ENCODE results near the gene FAM241B. TPM values are rescaled to one million over a fixed set of nuclear protein-coding genes. Genes with fewer than 3 reads are reported as not detected.

The FAM241B gene
- total RNA-seq, 1 experiment from 2014 or later = 18.0 TPM

DNA sequence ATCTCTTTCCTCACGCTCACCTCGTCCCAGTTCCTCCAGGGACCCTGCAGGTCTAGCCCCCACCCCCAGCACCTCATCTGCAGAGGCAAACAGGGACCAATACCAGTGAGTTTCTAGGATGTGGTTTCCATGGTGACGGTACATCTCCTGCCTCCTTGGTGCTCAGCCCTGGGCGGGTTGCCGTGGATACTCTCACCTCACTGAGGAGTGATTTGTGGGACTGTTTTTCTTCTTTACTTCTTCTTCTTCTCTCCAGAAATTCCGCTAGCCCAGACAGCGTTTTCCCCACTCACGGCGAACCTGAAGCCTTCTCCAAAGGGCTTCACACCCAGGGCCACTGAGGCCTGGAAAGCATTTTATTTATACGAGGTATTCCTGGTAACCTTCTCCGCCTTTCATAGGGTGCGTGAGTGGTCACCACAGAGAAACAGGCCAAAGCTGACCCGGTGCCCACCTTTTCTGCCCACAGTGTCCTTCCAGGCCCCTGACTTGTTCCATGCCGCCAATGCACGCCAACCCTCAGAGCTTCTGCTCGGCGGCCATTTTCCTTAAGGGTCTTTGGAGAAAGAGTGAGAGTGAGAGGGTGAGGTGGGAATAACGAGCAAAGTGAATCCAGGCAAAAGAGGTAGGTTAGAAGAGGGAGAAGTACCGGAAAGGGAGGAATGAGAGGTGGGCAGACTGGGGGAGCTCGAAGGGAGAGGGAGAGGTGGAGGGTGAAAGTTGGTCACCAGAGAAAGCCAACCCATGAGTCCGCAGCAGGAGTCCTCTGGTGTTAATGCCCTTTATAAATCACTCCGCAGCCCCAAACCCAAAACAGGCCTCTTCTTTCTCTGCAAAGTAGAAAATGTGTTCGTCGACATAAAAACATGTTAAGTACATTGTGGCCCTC is 15.5 kb downstream of the FAM241B start:
- POLR2A ChIA-PET = no interaction called here
- no peak overlapping the region for H3K4me3 ChIP-seq (replicated peaks in 1 of 2; ENCODE audit: low read depth in 1 of 2, low read length in 2 of 2)
- TF ChIP-seq, protein P1, sequence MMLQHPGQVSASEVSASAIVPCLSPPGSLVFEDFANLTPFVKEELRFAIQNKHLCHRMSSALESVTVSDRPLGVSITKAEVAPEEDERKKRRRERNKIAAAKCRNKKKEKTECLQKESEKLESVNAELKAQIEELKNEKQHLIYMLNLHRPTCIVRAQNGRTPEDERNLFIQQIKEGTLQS (IDR thresholded peaks at IDR 0.05) = no peak
- TF ChIP-seq POLR2A (IDR thresholded peaks at IDR 0.05; ENCODE audit: borderline replicate concordance, extremely low read depth, insufficient read depth, insufficient read length) (no peak), ZNF274 (IDR thresholded peaks at IDR 0.05; ENCODE audit: low read depth, low read length) (no peak), JUND (IDR thresholded peaks at IDR 0.05) (no peak), CEBPB (IDR thresholded peaks at IDR 0.05; ENCODE audit: low read depth) (no peak), SIN3A (IDR thresholded peaks at IDR 0.05; ENCODE audit: low read depth) (no peak), EGR1 (IDR thresholded peaks at IDR 0.05; ENCODE audit: low read depth) (no peak), RAD21 (IDR thresholded peaks at IDR 0.05; ENCODE audit: low read depth) (no peak), TCF7L2 (IDR thresholded peaks at IDR 0.05; ENCODE audit: borderline replicate concordance, extremely low read depth, insufficient read depth, insufficient read length) (no peak), EZH2phosphoT487 (IDR thresholded peaks at IDR 0.05; ENCODE audit: borderline replicate concordance) (no peak), FOSL1 (IDR thresholded peaks at IDR 0.05; ENCODE audit: low read depth) (no peak), ELF1 (IDR thresholded peaks at IDR 0.05; ENCODE audit: borderline replicate concordance, low read depth) (no peak), POLR2AphosphoS5 (IDR thresholded peaks at IDR 0.05; ENCODE audit: low read depth, low read length) (no peak)
- TF ChIP-seq, protein P2, sequence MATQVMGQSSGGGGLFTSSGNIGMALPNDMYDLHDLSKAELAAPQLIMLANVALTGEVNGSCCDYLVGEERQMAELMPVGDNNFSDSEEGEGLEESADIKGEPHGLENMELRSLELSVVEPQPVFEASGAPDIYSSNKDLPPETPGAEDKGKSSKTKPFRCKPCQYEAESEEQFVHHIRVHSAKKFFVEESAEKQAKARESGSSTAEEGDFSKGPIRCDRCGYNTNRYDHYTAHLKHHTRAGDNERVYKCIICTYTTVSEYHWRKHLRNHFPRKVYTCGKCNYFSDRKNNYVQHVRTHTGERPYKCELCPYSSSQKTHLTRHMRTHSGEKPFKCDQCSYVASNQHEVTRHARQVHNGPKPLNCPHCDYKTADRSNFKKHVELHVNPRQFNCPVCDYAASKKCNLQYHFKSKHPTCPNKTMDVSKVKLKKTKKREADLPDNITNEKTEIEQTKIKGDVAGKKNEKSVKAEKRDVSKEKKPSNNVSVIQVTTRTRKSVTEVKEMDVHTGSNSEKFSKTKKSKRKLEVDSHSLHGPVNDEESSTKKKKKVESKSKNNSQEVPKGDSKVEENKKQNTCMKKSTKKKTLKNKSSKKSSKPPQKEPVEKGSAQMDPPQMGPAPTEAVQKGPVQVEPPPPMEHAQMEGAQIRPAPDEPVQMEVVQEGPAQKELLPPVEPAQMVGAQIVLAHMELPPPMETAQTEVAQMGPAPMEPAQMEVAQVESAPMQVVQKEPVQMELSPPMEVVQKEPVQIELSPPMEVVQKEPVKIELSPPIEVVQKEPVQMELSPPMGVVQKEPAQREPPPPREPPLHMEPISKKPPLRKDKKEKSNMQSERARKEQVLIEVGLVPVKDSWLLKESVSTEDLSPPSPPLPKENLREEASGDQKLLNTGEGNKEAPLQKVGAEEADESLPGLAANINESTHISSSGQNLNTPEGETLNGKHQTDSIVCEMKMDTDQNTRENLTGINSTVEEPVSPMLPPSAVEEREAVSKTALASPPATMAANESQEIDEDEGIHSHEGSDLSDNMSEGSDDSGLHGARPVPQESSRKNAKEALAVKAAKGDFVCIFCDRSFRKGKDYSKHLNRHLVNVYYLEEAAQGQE (IDR thresholded peaks at IDR 0.05; ENCODE audit: low read depth) = no peak
- TF ChIP-seq, protein P3, sequence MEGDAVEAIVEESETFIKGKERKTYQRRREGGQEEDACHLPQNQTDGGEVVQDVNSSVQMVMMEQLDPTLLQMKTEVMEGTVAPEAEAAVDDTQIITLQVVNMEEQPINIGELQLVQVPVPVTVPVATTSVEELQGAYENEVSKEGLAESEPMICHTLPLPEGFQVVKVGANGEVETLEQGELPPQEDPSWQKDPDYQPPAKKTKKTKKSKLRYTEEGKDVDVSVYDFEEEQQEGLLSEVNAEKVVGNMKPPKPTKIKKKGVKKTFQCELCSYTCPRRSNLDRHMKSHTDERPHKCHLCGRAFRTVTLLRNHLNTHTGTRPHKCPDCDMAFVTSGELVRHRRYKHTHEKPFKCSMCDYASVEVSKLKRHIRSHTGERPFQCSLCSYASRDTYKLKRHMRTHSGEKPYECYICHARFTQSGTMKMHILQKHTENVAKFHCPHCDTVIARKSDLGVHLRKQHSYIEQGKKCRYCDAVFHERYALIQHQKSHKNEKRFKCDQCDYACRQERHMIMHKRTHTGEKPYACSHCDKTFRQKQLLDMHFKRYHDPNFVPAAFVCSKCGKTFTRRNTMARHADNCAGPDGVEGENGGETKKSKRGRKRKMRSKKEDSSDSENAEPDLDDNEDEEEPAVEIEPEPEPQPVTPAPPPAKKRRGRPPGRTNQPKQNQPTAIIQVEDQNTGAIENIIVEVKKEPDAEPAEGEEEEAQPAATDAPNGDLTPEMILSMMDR (IDR thresholded peaks at IDR 0.05 in 2 of 3, conservative IDR thresholded peaks at IDR 0.05 in 1 of 3; ENCODE audit: borderline replicate concordance in 1 of 3, insufficient read depth in 1 of 3, low read depth in 2 of 3, low read length in 2 of 3) = no peak
- no peaks in the 10 kb centered on the region for H3K27me3 ChIP-seq (ENCODE audit: insufficient read depth, low read length)
- H3K9ac ChIP-seq (ENCODE audit: low read length) = no peak overlapping the region
- intact Hi-C loops (cut with micrococcal nuclease) = no loop called here
- DNase-seq (ENCODE audit: low read depth, low spot score) (no peak), ATAC-seq (no peak)
- H2AFZ ChIP-seq (ENCODE audit: low read depth, low read length, poor library complexity, severe bottlenecking) = no peak overlapping the region
- H3K79me2 ChIP-seq (ENCODE audit: insufficient read depth, low read length) = no peaks in the 10 kb centered on the region
- H3K4me2 ChIP-seq (ENCODE audit: low read length) = no peak overlapping the region
- BruUV-seq (replicated peaks) = no TSS peak
- peaks cover 4 to 10% of the 10 kb centered on the region in 2 experiments for H3K4me1 ChIP-seq (ENCODE audit: control insufficient read depth in 1 of 2, insufficient read depth in 2 of 2, low read length in 2 of 2)
- no peak overlapping the region for H3K27ac ChIP-seq (ENCODE audit: low read depth, low read length)
- CTCF ChIA-PET = interaction anchor here (0.6 to 9.3 kb wide), 16 partner anchors 8 to 313 kb away, joined by 3 to 102 read pairs (median 5); partner anchors contain the start of gene FAM241B
- no peaks in the 10 kb centered on the region for H3K9me2 ChIP-seq (ENCODE audit: insufficient read depth)
- no peaks in the 10 kb centered on the region for H3K9me3 ChIP-seq (ENCODE audit: control insufficient read depth in 1 of 2, insufficient read depth in 1 of 2, low read depth in 1 of 2, low read length in 2 of 2)
- no peaks in the 10 kb centered on the region for H4K20me1 ChIP-seq (ENCODE audit: insufficient read depth)
- RAD21 ChIA-PET (ENCODE audit: low non-redundant PET in 1 of 2, low total read pairs in 2 of 2, uncharacterized antibody in 2 of 2, unreplicated experiment in 2 of 2) = interaction anchor here (0.6 to 1.4 kb wide), 5 partner anchors 48 to 156 kb away, joined by 3 to 5 read pairs (median 3); no protein-coding TSS in a partner anchor
- no peaks in the 10 kb centered on the region for H3K36me3 ChIP-seq (ENCODE audit: control insufficient read depth in 1 of 2, insufficient read depth in 2 of 2, low read length in 2 of 2)

Data from HCT116 (cell line).